Hematopoietic multipotent progenitor cell treated with erythropoietin and hydrocortisone succinate and interleukin-3 and kit ligand, for 15 days (in vitro differentiated cells): ENCODE results near the gene NUP50.

Source experiments
- DNase-seq: peaks from one replicate; pipeline ENCODE4 v3.0.0-alpha.2; 2015; ENCODE audit warnings: low spot score

NUP50 gene

DNA sequence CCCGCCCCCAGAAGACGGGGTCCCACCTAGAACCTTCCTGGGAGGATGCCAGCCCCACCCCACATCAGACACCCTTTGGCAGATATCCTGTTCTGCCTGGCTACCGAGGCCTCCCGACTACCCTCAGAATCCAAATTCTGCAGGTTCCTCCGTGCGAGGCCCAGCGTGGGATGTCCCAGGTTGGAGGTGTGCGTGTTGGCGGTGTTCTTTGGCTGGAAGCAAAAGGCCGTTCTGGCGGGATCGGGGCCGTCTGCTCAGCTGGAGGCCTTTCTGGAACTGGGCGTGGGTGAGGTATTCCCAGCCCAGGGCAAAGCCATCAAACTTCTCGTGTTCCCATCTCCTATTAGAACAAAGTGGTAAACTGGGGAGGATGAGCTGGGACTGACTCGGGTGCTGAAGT, 32.6 kb downstream of the NUP50 start:
- DNase-seq: no peak

DNA sequence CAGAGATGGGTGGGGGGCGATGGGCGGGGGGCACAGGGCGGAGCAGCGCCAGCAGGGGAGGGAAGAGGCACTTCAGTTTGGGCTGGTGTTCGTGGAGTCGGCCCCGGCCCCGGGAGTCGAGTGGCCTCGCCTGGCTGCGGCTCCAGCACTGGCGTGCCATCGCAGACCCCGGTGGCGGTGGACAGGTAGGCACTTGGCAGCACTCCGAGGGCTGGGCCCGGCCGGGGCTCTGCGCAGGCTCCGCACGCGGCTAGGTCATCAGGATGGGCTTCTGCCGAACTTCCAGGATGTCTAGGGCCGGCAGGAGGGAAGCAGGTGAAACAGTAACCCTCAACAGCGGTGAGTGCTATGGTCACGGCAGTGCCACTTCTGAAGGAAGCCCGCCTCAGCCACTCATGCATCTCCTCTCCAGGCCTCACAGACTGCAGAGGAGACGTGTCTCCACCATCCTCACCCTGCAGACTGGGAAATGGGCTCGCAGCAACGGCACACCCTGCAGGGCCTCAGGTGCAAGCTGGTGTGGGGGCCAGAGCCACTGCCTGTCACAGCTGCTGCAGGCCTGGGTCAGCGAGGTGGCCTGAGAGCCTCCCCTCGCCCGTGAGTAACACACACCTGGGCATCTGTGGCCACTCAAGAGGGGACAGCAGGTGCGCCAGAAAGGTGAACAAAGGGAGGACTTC, 33.3 kb downstream of the NUP50 start:
- no peak for DNase-seq

DNA sequence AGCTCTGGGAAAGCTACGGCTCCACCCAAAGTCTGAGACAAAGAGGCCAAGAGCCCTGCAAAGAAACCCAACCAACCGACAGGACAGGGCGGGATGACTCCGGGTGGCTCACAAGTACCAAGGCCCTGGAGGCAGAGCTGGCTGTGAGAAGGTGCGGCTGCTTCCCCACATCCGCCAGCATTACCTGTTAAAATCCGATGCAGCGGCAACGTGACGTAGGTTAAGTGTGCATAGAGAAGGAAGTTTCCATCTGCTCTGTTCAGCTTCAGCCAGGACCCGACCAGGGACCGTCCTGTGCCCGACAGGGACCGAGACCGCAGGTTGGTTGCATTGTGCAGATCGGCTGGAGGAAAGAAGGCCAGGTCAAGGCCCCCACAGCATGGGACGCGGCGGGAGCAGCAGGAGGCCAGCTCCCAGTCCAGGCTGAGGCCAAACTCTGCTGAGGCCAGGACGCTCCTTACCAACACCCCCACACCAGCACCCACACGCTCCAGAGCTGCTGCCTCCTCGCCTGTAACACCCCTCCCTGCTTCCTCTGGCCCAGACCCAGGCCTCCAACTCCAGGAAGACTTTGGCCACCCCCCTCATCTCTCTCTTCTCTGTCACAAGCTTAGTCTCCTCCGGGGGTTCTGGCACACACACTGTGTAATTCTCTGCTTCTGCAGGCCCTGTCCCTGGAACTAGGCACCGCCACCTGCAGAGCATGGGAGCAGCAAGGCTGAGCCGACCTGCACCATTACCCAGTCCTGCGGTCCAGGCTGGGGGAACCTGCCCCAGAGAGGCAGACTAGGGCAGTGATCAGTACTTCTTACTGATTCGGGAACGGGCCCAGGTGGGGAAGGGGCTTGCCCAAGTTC, 34.1 kb downstream of the NUP50 start:
- DNase-seq: no peak

DNA sequence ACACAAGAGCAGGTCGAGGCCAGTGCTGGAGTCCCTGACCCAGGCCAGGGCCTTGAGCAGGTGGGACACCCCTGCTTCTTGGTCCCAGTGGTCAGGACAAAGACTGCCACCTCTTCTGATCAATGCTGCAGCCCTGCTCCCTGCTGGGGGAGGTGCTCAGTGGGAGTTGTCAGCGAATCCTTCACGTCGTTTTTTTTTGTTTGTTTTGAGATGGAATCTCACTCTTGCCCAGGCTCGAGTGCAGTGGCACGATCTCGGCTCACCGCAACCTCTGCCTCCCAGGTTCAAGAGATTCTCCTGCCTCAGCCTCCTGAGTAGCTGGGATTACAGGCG, 34.7 kb downstream of the NUP50 start:
- no peak for DNase-seq

DNA sequence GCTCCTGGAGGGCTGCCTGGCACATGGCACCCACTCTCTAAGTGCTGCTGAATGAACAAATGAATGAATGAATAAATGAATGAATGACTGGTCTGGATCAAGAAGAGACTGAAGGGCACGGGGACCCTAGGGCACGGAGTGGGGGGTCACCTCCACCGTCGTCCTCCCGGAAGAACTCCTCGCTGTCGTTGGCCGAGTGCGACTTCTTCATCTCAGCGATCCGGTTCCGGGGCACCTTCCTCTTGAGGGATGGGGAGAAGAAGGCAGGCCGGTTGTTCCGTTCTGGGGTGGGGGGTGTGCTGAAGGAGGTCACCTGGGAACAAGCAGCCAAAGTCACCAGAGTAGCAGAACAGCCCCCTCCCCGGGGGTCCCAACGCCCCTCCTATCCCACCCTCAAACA, 36.0 kb downstream of the NUP50 start:
- no peak for DNase-seq

DNA sequence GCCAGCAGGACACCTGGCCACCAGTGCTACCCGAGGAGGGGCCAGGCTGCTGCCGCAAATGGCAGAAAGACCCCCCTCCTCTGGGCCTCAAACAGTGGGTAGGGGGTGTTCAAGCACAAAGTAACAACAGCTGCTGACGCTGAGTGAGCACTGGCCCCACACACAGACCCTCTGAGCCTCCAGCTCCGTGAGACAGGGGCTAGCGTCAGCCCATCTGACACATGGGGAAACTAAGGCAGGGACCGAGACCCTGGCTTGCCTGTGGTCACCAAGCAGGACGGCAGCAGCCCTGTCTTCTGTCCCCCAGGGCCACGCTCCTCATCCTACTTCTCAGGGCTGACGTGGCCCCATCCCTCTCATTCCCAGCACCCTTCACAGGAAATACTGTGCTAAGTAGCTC, 36.5 kb downstream of the NUP50 start:
- no peak for DNase-seq

DNA sequence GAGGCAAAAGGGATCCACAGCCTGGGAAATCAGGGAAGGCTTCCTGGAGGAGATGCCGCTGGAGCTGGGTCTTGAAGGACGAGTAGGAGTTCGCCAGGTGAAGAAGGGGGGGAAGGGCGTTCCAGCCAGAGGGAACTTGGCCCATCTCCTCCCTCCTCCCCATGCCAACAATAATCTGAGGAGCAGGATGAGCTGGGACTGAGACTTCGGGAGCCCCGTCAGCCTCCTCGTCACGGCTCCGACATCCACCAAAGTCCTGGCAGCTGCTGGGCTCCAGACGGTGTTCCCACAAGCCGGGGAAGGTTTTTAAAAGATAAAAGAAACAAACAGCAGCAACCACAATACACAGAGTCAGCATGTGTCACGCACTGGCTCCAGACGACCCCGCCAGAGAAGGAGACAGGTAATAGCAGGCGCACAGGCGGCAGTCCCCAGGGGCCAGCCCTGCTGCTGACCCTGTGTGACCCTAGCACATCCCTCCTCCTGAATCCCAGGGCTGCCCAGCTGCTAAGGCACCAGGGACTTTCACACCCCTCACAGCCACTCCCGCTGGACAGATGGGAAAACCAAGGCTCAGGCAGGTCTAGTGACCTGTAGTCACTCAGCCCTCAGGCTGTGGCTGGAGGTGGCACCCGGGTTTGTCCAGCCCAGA, 37.3 kb downstream of the NUP50 start:
- no peak for DNase-seq

DNA sequence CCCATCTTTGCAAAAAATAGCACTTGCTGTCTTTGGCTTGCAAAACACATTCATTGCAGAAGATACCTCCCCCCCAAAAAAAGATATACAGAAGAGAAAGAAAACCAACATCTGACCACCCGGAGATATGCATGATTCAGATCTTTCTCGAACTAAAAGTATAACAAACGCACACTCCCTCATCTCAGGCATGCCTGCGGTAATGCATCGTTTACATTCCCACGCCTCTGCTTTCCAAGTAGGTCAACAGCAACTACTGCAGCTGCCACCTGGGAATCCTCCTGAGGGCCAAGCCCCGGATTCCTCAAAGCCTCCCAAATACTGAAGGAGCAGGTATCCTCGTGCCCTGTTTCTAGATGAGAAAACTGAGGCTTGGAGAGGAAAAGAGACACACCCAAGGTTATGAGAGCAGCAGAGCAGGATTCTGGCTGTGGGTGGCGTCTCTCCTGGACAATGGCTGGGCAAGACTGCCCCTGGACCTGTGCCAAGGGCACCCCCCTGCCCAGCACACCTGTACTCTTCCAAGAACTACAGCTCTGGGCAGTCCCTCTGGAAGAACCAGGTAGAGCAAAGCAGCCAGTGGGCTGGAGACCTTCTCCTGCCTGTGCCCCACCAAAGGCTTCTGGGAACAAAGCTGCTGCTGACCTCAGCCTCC, 38.1 kb downstream of the NUP50 start:
- DNase-seq: no peak

DNA sequence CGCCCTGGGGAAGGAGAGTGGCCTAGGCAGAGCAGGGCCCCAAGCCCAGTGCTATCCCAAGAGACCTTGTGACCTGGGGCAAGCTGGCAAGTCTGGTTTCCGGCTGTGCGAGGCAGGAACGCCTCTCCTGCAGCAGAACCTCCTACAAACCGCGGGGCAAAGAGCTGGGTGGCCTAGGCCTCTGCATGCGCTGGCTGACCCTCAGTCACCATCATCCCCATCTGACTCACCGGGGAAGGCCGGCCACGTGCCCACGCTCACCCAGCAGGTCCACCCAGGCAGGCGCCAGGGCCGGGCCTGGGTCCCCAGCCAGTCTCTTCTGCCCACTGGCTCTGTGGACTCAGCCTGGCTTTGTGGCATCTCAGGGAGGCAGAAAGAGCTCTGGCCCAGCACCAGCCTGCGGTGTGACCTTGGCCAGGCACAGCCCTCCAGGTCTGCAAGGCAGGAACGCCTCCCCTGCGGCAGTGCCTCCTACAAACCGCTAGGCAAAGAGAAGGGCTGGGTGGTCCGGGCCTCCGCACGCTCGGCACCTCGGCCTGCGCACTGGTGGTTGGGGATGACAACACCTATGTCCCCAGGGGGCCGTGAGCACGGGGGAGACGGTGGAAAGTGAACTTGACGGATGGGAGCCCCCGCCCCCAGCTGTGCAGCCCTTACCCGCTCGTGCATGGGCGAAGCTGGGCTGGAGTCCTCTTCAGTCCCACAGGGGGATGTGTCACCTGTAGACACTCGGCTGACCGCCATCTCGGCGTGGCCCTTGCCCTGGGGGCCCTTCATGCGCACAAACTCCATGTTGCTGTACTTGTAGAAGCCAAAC, 38.8 kb downstream of the NUP50 start:
- DNase-seq: no peak

DNA sequence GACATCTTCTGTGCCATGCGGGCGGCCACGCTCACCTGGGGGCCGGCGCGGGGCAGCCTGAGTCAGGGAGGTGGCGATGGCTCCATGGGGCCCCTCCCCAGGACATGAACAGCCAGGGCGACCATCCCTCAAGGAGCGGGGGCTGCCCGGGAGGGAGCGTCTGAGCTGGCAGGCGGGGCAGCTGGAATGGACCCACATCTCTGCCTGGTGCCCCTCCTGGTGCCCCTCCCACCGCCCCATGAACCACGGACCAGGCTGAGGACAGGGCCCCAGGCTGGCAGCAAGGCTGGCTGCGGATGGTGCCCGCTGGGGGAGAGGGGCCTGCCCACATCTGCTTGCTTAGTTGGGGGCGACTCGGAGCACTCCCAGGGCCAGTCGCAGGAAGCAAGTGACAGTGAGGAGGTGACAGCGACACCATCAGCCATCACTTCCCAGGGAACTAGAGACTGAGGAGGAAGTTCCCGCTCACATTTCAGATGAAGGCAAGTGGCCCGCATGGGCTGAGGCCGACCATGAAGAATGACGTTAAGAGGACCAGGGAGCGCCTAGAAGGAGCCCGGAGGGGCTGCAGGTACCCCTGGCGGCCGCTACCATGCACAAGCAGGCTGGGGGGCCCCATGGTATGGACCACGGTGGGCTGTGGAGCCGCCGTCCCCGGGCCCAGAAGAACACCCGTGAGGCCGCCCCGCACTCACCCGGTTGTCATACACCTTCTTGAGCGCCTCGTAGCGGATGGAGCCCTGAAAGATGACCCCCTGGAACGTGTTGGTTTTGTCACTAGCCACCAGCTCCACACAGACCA, 39.6 kb downstream of the NUP50 start:
- DNase-seq: no peak

DNA sequence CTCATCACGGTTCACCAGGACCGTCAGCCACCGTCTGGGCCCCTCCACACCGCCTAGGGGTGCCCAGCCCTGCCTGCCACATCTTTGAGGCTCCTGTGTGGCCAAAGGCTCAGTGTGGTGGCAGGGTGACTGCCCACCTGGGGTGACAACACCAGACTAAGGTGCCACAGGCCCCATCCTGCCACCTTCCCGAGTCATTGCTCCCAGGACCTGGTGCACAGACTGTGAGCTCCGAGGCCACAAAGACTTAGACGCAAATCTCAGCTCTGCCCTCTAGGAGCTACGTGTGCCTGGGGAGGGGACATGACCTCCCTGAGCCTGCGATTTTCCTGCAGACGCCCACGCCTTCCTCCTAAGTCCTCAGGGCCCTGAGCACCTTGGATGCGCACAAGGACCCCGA, 40.5 kb downstream of the NUP50 start:
- DNase-seq: no peak

DNA sequence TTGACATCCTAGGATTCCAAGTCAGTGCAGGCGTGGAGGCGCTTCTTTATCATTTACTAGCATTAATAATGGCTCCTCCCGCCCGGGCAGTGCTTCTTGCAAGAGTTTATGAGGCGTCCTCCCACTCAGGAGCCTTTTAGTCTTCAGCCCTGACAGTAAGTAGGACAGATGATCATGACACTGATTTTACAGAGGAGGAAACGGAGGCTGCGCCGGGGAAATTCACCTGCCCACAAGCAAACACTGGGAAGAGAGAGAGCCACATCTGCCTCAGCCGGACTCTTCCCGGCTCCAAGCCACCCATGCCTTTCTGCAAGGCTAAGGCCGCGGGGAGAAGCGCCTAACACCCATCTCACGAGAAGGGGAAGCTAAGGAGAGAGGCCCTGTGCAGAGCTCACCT, 41.1 kb downstream of the NUP50 start:
- no peak for DNase-seq

DNA sequence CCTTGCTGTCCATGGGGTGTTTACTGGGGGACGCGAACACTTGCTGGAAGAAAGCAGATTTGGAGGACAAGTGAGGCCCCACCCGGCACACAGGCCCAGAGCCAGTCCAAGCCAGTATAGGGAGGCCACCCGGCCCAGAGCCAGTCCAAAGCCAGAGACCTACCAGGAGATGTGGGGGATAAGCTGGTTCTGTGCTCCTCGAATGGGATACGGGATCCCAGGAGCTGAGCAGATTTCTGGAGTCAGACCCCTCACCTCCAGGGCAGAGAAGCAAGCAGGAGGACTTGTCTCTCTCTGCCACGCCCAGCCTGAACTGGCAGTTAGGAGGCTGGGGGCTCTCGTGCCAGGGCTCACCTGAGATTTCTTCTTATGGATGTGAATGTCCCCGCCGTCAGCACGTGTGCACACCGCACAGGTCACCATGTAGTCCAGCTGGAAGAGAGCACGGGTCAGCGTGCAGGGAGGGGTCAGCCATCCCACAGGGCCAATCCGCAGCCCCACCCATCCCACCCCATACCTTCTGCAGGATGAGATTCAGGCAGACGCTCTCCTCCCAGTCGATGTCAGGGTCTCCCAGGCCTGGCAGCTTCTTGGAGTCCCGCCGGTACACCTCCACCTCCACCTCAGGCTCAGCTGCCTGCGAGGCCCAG, 41.7 kb downstream of the NUP50 start:
- DNase-seq: no peak

DNA sequence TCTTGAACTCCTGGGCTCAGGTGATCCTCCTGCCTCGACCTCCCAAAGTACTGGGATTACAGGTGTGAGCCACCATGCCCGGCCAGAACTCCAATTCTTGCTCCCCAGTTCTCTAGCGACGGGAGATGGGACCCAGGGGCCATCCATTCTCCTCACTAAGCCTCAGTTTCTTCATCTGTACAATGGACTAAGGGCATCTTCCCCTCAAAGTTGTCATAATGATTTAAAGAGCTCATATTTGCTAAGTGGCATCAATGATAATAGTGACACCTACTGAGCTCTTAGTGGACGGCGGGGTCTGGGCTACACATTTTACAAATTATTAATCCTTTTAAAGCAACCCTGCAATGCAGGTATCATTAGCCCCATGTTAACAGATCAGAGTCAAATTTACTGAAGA, 42.5 kb downstream of the NUP50 start:
- no peak for DNase-seq

DNA sequence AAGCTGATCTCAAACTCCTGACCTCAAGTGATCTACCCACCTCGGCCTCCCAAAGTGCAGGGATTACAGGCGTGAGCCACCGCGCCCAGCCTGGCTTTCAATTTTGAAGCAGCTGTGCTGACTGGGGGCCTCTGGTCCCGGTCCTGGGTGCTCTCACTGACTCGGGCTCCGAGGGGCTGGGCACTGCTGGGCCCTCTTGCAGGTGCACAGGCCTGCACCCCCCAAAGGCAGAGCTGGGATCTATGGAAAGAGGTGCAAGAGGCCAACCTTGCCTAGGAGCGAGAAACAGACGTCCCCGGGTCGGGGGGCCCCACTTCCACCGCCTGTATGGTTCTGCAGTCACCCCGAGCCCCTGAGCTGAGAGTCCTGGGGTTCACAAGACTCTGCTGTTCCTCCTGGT, 43.8 kb downstream of the NUP50 start:
- no peak for DNase-seq

DNA sequence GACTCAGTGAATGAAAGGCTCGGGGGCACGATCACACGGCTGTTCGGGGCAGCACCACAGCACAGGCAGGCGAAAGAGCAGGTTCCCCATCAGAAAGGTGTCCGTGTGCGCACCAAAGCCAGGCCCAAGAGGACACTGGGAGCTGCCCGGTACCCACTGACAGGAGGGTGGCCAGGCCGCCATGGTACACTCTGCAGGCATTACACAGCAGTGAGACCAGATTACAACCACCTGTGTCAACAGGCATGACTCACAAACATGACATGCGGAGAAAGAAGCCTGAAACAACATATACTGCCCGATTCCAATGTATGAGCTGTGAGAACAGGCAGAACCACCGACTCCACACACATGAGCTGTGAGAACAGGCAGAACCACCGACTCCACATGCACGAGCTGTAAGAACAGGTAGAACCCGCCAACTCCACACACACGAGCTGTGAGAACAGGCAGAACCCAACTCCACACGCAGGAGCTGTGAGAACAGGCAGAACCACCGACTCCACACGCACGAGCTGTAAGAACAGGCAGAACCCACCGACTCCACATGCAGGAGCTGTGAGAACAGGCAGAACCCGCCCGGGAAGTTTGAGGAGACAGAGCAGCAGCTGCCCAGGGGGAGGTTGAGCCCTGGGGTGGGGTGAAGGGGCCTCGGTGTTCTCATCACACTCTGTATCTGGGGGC, 44.4 kb downstream of the NUP50 start:
- DNase-seq: no peak

DNA sequence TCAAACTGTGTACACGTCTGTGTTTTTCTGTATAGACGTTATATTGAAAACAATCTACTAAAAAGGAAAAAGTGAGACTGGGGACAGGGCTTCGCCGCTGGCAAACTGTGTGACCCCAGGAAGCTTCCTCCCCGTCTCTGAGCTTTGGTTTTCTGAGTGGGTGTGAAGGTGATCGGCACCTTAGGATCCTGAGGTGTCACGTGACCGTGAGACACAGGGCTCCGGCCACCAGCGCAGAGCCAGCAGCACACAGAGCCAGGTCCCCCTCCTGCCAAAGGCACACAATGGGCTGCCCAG, 44.9 kb downstream of the NUP50 start:
- DNase-seq: no peak

DNA sequence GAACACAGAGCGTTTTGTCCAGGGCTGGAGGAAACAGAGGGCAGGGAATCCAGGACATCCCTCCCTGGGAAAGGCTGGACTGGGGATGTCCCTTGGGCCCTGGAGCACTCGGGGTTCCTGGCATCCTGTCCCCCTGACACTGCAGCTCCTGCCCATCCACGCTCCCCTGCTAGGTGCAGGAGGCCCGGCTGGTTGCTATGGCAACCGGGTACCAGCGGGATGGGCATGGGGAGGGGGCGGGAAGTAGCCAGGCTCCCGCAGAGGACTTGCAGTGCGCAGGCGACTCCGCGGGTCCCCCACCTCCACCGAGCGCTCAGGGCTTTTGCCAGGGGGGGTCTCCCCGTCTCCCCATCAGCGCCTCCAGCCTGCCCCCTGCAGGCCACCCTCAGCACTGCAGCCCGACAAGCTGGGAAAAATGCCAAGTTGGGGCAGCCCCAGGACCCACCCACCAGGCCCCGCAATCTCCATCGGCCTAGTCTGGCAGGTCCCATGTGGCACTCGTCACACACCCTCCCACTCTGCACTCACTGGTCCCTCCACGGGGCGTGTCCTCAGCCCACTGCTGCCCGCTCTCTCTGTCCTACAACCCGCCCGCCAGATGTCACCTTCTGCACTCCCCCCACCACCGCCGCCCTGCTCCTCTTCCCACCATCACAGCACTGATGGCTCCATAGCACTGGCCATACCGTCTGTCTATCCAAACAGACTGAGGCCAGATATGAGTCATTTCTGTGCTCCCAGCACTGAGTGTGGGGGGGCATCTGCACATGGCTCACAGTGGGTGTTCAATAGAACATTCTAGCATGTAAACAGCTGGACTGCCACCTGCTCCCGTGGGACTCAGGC, 45.5 kb downstream of the NUP50 start:
- DNase-seq: peak; percentile 62

DNA sequence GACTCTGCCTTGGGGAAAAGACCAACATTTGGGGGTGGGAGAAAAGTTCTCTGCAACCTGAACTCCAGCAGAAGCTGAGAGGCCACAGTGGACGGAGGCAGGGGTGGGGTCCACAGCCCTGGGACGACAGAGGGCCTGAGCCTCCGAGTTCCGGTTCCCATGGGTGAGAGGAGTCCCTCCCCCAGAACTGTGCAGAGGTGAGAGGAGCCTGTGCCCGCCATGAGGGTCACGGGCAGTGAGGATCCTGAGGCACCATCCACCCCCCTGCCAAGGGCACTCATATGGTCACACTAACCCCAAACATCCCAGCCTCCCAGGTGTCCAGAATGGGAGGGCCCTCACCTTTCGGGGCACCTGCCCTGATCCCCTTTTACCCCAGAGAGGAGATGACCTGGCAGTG, 46.4 kb downstream of the NUP50 start:
- no peak for DNase-seq
